AG09319 (cell line): ENCODE data around the gene ABCG1.

Source experiments
- DNase-seq: peaks from one replicate; pipeline ENCODE4 v3.0.0-alpha.2; 2010; ENCODE audit warnings: low read depth; ENCODE audit errors: extremely low read depth
- CTCF ChIP-seq: IDR thresholded peaks from 2 replicates; pipeline ENCODE4 v1.5.1; 2011; ENCODE audit warnings: low read depth, mild to moderate bottlenecking, inconsistent platforms, low read length, moderate library complexity

The ABCG1 gene

GRCh38 chr21:42216726-42217572, 2.0 kb upstream of the ABCG1 start:
- no peak for TF ChIP-seq CTCF
- DNase-seq, result no peak

- no peak for TF ChIP-seq CTCF
- no peak for DNase-seq
These were observed 732 bp downstream of the ABCG1 start for GRCh38 chr21:42219606-42220137.

- DNase-seq, result no peak
- no peak for TF ChIP-seq CTCF
These were observed 1.3 kb downstream of the ABCG1 start for GRCh38 chr21:42220138-42220701.

GRCh38 chr21:42221581-42222345, 2.8 kb downstream of the ABCG1 start:
- DNase-seq, result no peak

GRCh38 chr21:42222386-42222785, 3.4 kb downstream of the ABCG1 start:
- TF ChIP-seq CTCF, result no peak
- DNase-seq, result no peak

More at GRCh38 chr21:42221581-42222345, 2.8 kb downstream of the ABCG1 start:
- no peak for TF ChIP-seq CTCF

- no peak for TF ChIP-seq CTCF
- DNase-seq, result no peak
These were observed 4.0 kb downstream of the ABCG1 start for GRCh38 chr21:42222821-42223390.
